HEK293 (cell line): ENCODE measurements around the gene MKX.

Source experiments
- GLI4 ChIP-seq: fragments of 450-650 bp; formaldehyde crosslinking; IDR thresholded peaks from 2 replicates; pipeline ENCODE4 v1.5.1; 2016; ENCODE audit warnings: missing biosample characterization, missing genetic modification characterization
- ZNF19 ChIP-seq: fragments of 450-650 bp; formaldehyde crosslinking; IDR thresholded peaks from 2 replicates; pipeline ENCODE4; 2016; ENCODE audit warnings: missing biosample characterization, missing genetic modification characterization, low read depth
- TF ChIP-seq, protein P1 (sequence below): fragments of 450-650 bp; formaldehyde crosslinking; IDR thresholded peaks from 2 replicates; pipeline ENCODE4 v1.5.1; 2016; ENCODE audit warnings: missing biosample characterization, missing genetic modification characterization
- TF ChIP-seq, protein P2 (sequence below): fragments of 450-650 bp; formaldehyde crosslinking; IDR thresholded peaks from 2 replicates; pipeline ENCODE4 v1.5.1; 2016; ENCODE audit warnings: missing biosample characterization, missing genetic modification characterization, borderline replicate concordance
- TF ChIP-seq, protein P3 (sequence below): fragments of 450-650 bp; formaldehyde crosslinking; IDR thresholded peaks from 2 replicates; pipeline ENCODE4 v1.5.1; 2016; ENCODE audit warnings: missing biosample characterization, missing genetic modification characterization

DNA sequence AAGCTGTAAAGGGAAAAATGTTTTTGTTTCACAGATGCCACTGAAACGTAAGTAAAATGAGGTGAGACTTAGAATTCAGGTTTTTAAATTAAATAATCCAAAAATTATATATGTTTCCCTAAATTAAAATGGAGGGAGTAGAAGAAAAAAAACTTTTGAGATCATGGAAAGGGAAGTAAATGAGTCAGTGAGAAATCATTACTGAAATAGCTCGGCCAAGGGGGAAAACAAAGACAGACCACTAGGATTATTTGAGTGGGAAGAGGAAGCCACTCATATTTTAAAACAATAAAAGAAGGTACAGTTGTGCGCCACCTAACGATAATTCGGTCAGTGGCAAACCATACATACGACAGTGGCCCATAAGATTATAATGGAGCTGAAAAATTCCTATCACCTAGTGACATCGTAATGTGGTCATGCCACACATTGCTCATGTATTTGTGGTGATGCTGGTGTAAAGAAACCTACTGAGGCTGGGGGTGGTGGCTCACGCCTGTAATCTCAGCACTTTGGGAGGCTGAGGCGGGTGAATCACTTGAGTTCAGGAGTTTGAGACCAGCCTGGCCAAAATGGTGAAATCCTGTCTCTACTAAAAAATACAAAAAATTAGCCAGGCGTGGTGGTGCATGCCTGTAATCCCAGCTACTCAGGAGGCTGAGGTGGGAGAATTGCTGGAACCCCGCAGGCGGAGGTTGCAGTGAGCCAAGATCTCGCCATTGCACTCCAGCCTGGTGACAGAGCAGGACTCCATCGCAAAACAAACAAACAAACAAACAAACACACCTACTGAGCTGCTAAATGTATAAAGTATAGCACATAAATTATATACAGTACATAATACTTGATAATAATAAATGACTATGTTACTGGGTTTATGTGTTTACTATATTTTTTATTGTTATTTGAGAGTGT lies 64.7 kb downstream of the MKX start:
- TF ChIP-seq, protein P1, sequence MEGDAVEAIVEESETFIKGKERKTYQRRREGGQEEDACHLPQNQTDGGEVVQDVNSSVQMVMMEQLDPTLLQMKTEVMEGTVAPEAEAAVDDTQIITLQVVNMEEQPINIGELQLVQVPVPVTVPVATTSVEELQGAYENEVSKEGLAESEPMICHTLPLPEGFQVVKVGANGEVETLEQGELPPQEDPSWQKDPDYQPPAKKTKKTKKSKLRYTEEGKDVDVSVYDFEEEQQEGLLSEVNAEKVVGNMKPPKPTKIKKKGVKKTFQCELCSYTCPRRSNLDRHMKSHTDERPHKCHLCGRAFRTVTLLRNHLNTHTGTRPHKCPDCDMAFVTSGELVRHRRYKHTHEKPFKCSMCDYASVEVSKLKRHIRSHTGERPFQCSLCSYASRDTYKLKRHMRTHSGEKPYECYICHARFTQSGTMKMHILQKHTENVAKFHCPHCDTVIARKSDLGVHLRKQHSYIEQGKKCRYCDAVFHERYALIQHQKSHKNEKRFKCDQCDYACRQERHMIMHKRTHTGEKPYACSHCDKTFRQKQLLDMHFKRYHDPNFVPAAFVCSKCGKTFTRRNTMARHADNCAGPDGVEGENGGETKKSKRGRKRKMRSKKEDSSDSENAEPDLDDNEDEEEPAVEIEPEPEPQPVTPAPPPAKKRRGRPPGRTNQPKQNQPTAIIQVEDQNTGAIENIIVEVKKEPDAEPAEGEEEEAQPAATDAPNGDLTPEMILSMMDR (tag by site-specific recombination): no peak
- TF ChIP-seq ZNF19 (tag by site-specific recombination) (no peak), GLI4 (tag by site-specific recombination) (no peak)
- TF ChIP-seq, protein P2, sequence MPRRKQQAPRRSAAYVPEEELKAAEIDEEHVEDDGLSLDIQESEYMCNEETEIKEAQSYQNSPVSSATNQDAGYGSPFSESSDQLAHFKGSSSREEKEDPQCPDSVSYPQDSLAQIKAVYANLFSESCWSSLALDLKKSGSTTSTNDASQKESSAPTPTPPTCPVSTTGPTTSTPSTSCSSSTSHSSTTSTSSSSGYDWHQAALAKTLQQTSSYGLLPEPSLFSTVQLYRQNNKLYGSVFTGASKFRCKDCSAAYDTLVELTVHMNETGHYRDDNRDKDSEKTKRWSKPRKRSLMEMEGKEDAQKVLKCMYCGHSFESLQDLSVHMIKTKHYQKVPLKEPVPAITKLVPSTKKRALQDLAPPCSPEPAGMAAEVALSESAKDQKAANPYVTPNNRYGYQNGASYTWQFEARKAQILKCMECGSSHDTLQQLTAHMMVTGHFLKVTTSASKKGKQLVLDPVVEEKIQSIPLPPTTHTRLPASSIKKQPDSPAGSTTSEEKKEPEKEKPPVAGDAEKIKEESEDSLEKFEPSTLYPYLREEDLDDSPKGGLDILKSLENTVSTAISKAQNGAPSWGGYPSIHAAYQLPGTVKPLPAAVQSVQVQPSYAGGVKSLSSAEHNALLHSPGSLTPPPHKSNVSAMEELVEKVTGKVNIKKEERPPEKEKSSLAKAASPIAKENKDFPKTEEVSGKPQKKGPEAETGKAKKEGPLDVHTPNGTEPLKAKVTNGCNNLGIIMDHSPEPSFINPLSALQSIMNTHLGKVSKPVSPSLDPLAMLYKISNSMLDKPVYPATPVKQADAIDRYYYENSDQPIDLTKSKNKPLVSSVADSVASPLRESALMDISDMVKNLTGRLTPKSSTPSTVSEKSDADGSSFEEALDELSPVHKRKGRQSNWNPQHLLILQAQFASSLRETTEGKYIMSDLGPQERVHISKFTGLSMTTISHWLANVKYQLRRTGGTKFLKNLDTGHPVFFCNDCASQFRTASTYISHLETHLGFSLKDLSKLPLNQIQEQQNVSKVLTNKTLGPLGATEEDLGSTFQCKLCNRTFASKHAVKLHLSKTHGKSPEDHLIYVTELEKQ: no peak
- TF ChIP-seq, protein P3, sequence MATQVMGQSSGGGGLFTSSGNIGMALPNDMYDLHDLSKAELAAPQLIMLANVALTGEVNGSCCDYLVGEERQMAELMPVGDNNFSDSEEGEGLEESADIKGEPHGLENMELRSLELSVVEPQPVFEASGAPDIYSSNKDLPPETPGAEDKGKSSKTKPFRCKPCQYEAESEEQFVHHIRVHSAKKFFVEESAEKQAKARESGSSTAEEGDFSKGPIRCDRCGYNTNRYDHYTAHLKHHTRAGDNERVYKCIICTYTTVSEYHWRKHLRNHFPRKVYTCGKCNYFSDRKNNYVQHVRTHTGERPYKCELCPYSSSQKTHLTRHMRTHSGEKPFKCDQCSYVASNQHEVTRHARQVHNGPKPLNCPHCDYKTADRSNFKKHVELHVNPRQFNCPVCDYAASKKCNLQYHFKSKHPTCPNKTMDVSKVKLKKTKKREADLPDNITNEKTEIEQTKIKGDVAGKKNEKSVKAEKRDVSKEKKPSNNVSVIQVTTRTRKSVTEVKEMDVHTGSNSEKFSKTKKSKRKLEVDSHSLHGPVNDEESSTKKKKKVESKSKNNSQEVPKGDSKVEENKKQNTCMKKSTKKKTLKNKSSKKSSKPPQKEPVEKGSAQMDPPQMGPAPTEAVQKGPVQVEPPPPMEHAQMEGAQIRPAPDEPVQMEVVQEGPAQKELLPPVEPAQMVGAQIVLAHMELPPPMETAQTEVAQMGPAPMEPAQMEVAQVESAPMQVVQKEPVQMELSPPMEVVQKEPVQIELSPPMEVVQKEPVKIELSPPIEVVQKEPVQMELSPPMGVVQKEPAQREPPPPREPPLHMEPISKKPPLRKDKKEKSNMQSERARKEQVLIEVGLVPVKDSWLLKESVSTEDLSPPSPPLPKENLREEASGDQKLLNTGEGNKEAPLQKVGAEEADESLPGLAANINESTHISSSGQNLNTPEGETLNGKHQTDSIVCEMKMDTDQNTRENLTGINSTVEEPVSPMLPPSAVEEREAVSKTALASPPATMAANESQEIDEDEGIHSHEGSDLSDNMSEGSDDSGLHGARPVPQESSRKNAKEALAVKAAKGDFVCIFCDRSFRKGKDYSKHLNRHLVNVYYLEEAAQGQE (tag by site-specific recombination): no peak
